Measurements from ENCODE around the gene LYPD6. TPM values are rescaled to one million over a fixed set of nuclear protein-coding genes. Genes with fewer than 3 reads are reported as not detected.
"Not testable (repeated sequence)": the region's sequence is repeated elsewhere in the genome, so short reads cannot be mapped to it uniquely, and the experiment has no call there.

The LYPD6 gene
- total and polyA plus RNA-seq, 8 donors = 0.64 to 18.6 (median 15.8) TPM

GRCh38 chr2:149314687-149315086 is 15.7 kb upstream of the LYPD6 start:
- peaks cover 0 to 21% of the 10 kb centered on the region in 2 donors for H3K27me3 ChIP-seq
- intact Hi-C loops (cut with DNase I) = loop anchor here in 1 of 2 donors (10.0 kb wide), 1 partner anchor 300 kb away; no protein-coding TSS in a partner anchor
- H3K27ac ChIP-seq = no peak overlapping the region
- no peak for TF ChIP-seq CTCF (IDR thresholded peaks at IDR 0.05)
- H3K36me3 ChIP-seq = no peaks in the 10 kb centered on the region
- ATAC-seq = no peak
- no peaks in the 10 kb centered on the region for H3K9me3 ChIP-seq
- DNase-seq = no peak
- no peak overlapping the region for H3K4me3 ChIP-seq
- peaks cover 0 to 2% of the 10 kb centered on the region in 2 donors for H3K4me1 ChIP-seq

- DNase-seq = no peak
- no peak for ATAC-seq
- intact Hi-C loops (cut with DNase I) = loop anchor here in 1 of 2 donors (10.0 kb wide), 1 partner anchor 301 kb away; no protein-coding TSS in a partner anchor
- Histone ChIP-seq H3K4me1 (peaks cover 0 to 2% of the 10 kb centered on the region in 2 donors), H3K36me3 (no peaks in the 10 kb centered on the region), H3K27ac (no peak overlapping the region), H3K4me3 (no peak overlapping the region), H3K9me3 (no peaks in the 10 kb centered on the region), H3K27me3 (peaks cover 0 to 24% of the 10 kb centered on the region in 2 donors)
- TF ChIP-seq CTCF (IDR thresholded peaks at IDR 0.05) = no peak
These were observed 14.9 kb upstream of the LYPD6 start for GRCh38 chr2:149315461-149315860.

GRCh38 chr2:149318566-149318965 is 11.8 kb upstream of the LYPD6 start:
- intact Hi-C loops (cut with DNase I) = loop anchor here in 1 of 2 donors (10.0 kb wide), 1 partner anchor 304 kb away; no protein-coding TSS in a partner anchor
- not testable (repeated sequence) for ATAC-seq

GRCh38 chr2:149320362-149320761 is 10.0 kb upstream of the LYPD6 start:
- Histone ChIP-seq H3K27me3 (peaks cover 0 to 27% of the 10 kb centered on the region in 2 donors), H3K36me3 (no peaks in the 10 kb centered on the region), H3K27ac (no peak overlapping the region), H3K4me1 (no peaks in the 10 kb centered on the region), H3K9me3 (no peaks in the 10 kb centered on the region), H3K4me3 (no peak overlapping the region)
- DNase-seq (peak in 1 of 4 donors; percentile 74), ATAC-seq (no peak)
- intact Hi-C loops (cut with DNase I) = no loop called here
- TF ChIP-seq CTCF (IDR thresholded peaks at IDR 0.05) = no peak

More at GRCh38 chr2:149318566-149318965, 11.8 kb upstream of the LYPD6 start:
- H3K4me1 ChIP-seq, DNase-seq, H3K27ac ChIP-seq, H3K4me3 ChIP-seq, H3K36me3 ChIP-seq, H3K9me3 ChIP-seq: not testable (repeated sequence)
- peaks cover 0 to 29% of the 10 kb centered on the region in 2 donors for H3K27me3 ChIP-seq

- Histone ChIP-seq H3K36me3 (no peaks in the 10 kb centered on the region), H3K9me3 (no peaks in the 10 kb centered on the region), H3K4me1 (peaks cover 6 to 15% of the 10 kb centered on the region in 2 donors), H3K27me3 (peaks cover 33 to 69% of the 10 kb centered on the region in 2 donors), H3K4me3 (no peak overlapping the region), H3K27ac (no peak overlapping the region)
- intact Hi-C loops (cut with DNase I) = no loop called here
- TF ChIP-seq CTCF (IDR thresholded peaks at IDR 0.05) = no peak
- no peak for DNase-seq
- ATAC-seq = no peak
These were observed 1.3 kb upstream of the LYPD6 start for GRCh38 chr2:149329068-149329467.
